Erythroblast (primary cell): ENCODE results near the gene DGKQ.

Experiments used
- GATA1 ChIP-seq: IDR thresholded peaks from 2 replicates; pipeline ENCODE4 v1.6.1; 2011; ENCODE audit warnings: low read depth, mild to moderate bottlenecking, control low read depth, low read length, moderate library complexity
- POLR2A ChIP-seq: IDR thresholded peaks from 2 replicates; pipeline ENCODE4 v1.6.1; 2011; ENCODE audit warnings: mild to moderate bottlenecking, low read length

- TF ChIP-seq POLR2A (no peak), GATA1 (no peak)
Observed at GRCh38 chr4:949656-950055, 23.7 kb downstream of the DGKQ start.
